Prostate gland (tissue), 2 donors: ENCODE results near the gene CTRB2. TPM values are rescaled to one million over a fixed set of nuclear protein-coding genes. Genes with fewer than 3 reads are reported as not detected.

Experiments used
- DNase-seq: peaks from one replicate; pipeline ENCODE4 v3.0.0-alpha.2; 2019; ENCODE audit warnings: low spot score
- H3K27ac ChIP-seq, 2 donors: fragments of 200-600 bp; sonication (generic); 2 replicates each; pipeline ENCODE4 v1.5.1; 2017 to 2019
- H3K27me3 ChIP-seq: fragments of 200-600 bp; sonication (generic); replicated peaks from 2 replicates; pipeline ENCODE4 v1.5.1; 2019; ENCODE audit not compliant: insufficient read depth
- H3K36me3 ChIP-seq, 2 donors: fragments of 200-600 bp; sonication (generic); 1 replicate in 1 of 2; 2 replicates in 1 of 2; pipeline versions ENCODE4 v1.5.1 to v1.8.1; 2017 to 2019
- H3K4me1 ChIP-seq: fragments of 200-600 bp; sonication (generic); replicated peaks from 2 replicates; pipeline ENCODE4 v1.5.1; 2019
- H3K4me3 ChIP-seq, 2 donors: fragments of 200-600 bp; sonication (generic); 2 replicates each; pipeline ENCODE4 v1.5.1; 2017 to 2019
- H3K9me3 ChIP-seq: fragments of 200-600 bp; sonication (generic); 2 replicates; pipeline ENCODE4 v1.5.1; 2017
- POLR2A ChIP-seq: fragments of 450-650 bp; IDR thresholded peaks from one replicate; pipeline ENCODE4 v1.6.1; 2016; ENCODE audit warnings: antibody characterized with exemption, mild to moderate bottlenecking
- POLR2AphosphoS5 ChIP-seq: sonication (generic); formaldehyde crosslinking; IDR thresholded peaks from one replicate; pipeline ENCODE4 v1.6.1; 2017; ENCODE audit warnings: antibody characterized with exemption
- WGBS: methylation state at CpG from one replicate; pipeline ENCODE4 v1.1.5; 2018; 5-methylcytosine and 5-hydroxymethylcytosine counted together
- intact Hi-C: fragments of 100-400 bp; cut with DNase I; formaldehyde crosslinking; loops from one replicate; pipeline ENCODE4 v1.14.2; 2022
- total RNA-seq, 2 donors: library from RNA; depleted of rRNA; stranded (reverse); fragments of >200 nt; gene quantifications; one replicate each; pipeline ENCODE4 v1.1.0, GENCODE V29; 2016
- TF ChIP-seq, protein P1 (sequence below), 4 experiments: fragments of 200-600 bp in 2 of 4; fragments of 450-650 bp in 2 of 4; sonication (generic) in 2 of 4; IDR thresholded peaks; 1 replicate in 3 of 4; 2 replicates in 1 of 4; pipeline ENCODE4 v1.5.1; 2016 to 2019; ENCODE audit warnings: antibody characterized with exemption in 4 of 4, mild to moderate bottlenecking in 2 of 4, moderate library complexity in 2 of 4

The CTRB2 gene
- total RNA-seq, 2 donors from 2014 or later, result not detected

DNA sequence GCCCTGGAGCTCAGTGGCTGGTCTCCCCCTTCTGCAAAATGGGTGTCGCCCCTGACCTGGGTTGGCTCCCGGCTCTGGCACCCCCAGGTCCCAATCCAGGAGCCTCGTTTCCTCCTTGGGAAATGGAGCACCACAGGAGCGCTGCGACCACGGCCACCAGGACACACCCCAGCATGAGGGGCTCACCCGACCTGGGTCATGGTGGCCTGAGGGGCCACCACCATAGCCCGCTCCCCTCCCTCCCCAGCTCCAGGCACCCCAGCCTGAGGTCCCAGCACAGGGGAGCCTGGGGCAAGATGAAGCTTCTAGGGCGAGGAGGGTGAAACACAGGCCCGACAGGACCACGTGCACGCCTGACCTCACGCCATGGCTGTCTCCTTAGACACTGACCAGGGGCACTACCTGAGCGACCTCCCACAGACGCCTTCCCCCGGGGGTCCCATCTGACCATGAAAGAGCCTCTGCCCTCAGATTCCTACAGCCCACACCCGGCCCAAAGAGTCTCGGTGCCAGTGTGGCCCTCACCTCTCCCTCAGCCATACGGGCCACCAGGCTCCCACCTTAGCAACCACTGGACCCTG is 32.7 kb upstream of the CTRB2 start:
- H3K36me3 ChIP-seq, result peaks cover 5 to 16% of the 10 kb centered on the region in 2 donors
- DNase-seq, result no peak
- TF ChIP-seq, protein P1, sequence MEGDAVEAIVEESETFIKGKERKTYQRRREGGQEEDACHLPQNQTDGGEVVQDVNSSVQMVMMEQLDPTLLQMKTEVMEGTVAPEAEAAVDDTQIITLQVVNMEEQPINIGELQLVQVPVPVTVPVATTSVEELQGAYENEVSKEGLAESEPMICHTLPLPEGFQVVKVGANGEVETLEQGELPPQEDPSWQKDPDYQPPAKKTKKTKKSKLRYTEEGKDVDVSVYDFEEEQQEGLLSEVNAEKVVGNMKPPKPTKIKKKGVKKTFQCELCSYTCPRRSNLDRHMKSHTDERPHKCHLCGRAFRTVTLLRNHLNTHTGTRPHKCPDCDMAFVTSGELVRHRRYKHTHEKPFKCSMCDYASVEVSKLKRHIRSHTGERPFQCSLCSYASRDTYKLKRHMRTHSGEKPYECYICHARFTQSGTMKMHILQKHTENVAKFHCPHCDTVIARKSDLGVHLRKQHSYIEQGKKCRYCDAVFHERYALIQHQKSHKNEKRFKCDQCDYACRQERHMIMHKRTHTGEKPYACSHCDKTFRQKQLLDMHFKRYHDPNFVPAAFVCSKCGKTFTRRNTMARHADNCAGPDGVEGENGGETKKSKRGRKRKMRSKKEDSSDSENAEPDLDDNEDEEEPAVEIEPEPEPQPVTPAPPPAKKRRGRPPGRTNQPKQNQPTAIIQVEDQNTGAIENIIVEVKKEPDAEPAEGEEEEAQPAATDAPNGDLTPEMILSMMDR (IDR thresholded peaks at IDR 0.05), result no peak
- TF ChIP-seq POLR2A (no peak), POLR2AphosphoS5 (no peak)
- H3K9me3 ChIP-seq, result no peaks in the 10 kb centered on the region
- WGBS, result 82% methylated on average over 17 of the region's 19 CpGs
- H3K4me3 ChIP-seq, result no peak overlapping the region
- no peaks in the 10 kb centered on the region for H3K27me3 ChIP-seq
- peak overlapping the region; percentile 76 to 78 for H3K27ac ChIP-seq
- intact Hi-C loops, result loop anchor here (5.0 kb wide), 1 partner anchor 163 kb away; no protein-coding TSS in a partner anchor
- H3K4me1 ChIP-seq, result peaks cover 26% of the 10 kb centered on the region

DNA sequence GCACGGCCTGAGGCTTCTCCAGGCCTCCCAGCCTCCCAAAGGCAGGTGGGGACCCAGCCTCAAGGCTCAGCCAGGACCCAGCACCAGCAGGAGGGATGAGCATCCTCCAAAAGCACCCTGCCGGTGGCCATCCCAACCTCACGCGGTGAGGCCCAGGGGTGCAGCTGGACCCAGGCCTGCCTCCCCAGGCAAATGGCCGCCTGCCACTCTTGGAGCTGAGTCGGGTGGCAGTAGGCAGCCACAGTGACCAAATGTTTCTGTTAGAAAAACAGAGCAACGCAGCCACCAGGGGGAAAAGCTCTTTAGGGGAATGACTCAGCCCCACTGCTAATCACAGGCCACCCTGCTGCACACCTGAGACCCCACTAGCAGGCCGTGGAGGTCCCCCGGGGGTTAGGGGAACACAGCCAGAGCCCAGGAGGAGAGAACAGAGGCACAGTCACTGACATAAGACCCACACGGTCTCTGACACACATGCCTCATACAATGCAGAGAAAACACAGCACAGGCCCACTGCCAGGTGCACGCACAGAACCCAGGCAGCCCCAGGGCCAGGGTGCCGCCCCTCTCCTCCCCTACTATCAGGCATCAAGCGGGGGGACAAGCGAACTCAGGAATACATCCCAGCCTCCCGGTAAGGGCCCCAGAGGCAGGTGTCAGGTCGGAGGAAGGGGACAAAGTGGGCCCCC is 32.0 kb upstream of the CTRB2 start:
- WGBS, result 10% methylated on average over 10 of the region's 16 CpGs
- DNase-seq, result no peak
- TF ChIP-seq POLR2A (no peak), POLR2AphosphoS5 (no peak)
- TF ChIP-seq, protein P1 (IDR thresholded peaks at IDR 0.05), result peak in 2 of 4 experiments; percentile 5 to 38
- no peaks in the 10 kb centered on the region for H3K27me3 ChIP-seq
- intact Hi-C loops, result loop anchor here (5.0 kb wide), 1 partner anchor 163 kb away; no protein-coding TSS in a partner anchor
- H3K4me3 ChIP-seq, result no peak overlapping the region
- peaks cover 23% of the 10 kb centered on the region for H3K4me1 ChIP-seq
- peaks cover 5 to 19% of the 10 kb centered on the region in 2 donors for H3K36me3 ChIP-seq
- H3K9me3 ChIP-seq, result no peaks in the 10 kb centered on the region
- peak overlapping the region; percentile 76 to 78 for H3K27ac ChIP-seq

DNA sequence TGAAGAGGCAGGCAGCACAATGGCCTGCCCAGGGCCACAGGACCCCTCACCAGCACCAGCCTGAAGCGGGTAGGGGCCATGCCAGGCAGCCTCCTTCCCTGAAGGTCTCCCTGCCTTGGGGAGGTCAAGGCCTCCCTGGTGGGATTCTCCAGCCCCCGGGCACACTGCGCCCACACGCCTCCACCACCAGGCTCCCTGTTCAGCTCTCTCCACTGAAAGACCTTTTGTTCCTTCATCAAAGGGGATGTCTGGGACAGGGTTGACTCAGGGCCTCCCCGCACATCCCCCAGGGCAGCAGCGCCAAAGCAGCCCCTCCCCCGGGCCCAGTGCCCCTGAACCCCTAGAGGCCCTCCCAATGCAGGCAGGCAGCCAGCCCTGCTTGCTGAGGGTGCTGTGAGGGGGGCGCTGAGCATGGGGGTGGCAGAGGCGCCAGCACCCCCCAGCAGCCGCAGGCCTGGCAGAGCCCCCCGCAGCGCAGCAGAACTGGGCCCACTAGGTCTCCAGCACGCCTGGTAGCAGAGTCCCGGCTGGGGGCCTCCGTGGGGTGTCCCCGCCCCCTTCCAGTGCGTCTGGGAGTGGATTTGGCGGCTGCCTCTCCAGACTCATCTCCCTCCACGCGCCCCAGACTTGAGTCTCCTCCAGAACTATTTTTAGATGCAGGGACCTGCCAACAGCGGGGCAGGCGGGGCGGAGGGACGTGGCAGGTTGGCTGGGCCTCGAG is 31.3 kb upstream of the CTRB2 start:
- peak overlapping the region; percentile 76 to 78 for H3K27ac ChIP-seq
- 28% methylated on average over 11 of the region's 25 CpGs for WGBS
- TF ChIP-seq POLR2AphosphoS5, result peak; percentile 72
- TF ChIP-seq, protein P1 (IDR thresholded peaks at IDR 0.05), result no peak
- TF ChIP-seq POLR2A, result no peak
- no peak overlapping the region for H3K4me3 ChIP-seq
- peaks cover 5 to 19% of the 10 kb centered on the region in 2 donors for H3K36me3 ChIP-seq
- H3K27me3 ChIP-seq, result no peaks in the 10 kb centered on the region
- intact Hi-C loops, result loop anchor here (5.0 kb wide), 1 partner anchor 164 kb away; no protein-coding TSS in a partner anchor
- H3K9me3 ChIP-seq, result no peaks in the 10 kb centered on the region
- peaks cover 25% of the 10 kb centered on the region for H3K4me1 ChIP-seq
- peak; percentile 74 for DNase-seq

DNA sequence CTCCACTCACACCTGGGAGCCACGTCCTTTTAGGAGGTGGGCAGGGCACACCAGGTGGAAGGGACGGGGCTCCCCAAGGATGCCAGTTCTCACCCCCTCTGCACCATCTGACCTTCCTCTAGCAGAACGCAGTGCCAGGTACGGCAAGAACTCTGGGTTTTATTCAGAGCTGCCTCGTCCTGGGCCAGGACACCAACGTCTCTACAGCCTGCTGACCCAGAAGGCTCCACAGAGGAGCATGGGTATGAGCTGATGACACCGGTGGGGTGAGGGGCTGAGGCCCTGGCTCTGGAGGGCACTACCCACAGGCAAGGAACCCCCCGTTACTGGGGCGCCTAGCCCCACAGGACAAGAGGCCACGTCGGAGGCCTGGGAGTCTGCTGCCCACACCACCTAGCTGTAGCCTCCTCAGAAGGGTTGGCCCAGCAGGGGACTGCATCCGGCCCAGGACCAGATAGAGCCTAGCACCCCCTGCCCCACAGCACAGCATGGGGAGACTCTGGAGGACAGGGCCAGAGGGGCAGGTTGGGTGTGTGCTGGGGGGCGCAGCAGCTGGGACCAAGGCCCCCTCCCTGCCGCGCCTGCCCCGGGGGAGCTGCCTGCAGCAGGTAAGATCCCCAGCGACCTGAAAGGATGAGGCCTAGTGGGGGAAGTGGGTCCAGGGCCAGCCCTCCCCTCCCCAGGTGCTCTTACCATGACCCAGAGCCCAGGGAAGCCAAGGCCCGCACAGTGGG is 30.6 kb upstream of the CTRB2 start:
- Histone ChIP-seq H3K4me1 (peaks cover 25% of the 10 kb centered on the region), H3K36me3 (peaks cover 5 to 17% of the 10 kb centered on the region in 2 donors), H3K27ac (peak overlapping the region; percentile 76 to 78), H3K4me3 (no peak overlapping the region), H3K9me3 (no peaks in the 10 kb centered on the region), H3K27me3 (no peaks in the 10 kb centered on the region)
- intact Hi-C loops, result loop anchor here (5.0 kb wide), 1 partner anchor 165 kb away; no protein-coding TSS in a partner anchor
- TF ChIP-seq POLR2A, result no peak
- TF ChIP-seq POLR2AphosphoS5, result no peak
- TF ChIP-seq, protein P1 (IDR thresholded peaks at IDR 0.05), result no peak
- no peak for DNase-seq
- 72% methylated on average over 15 of the region's 18 CpGs for WGBS
